Measurements from ENCODE around the gene KANSL1L. TPM values are rescaled to one million over a fixed set of nuclear protein-coding genes. Genes with fewer than 3 reads are reported as not detected.

KANSL1L gene
- total RNA-seq, 2 experiments from 2014 or later, result 4.1 to 5.8 TPM

GRCh38 chr2:210170446-210171303 lies 534 bp downstream of the KANSL1L start:
- CTCF ChIA-PET, result interaction anchor here (0.5 kb wide), 1 partner anchor 127 kb away, joined by 4 read pairs; no protein-coding TSS in a partner anchor
- DNase-seq (peak; percentile 98), ATAC-seq (peak; percentile 78)
- Mint-ChIP-seq H3K36me3 (peaks cover 1% of the 10 kb centered on the region), H3K9me3 (ENCODE audit: low read depth) (no peaks in the 10 kb centered on the region), H3K27ac (peak overlapping the region; percentile 95), H3K27me3 (peaks cover 30% of the 10 kb centered on the region), H3K4me1 (peaks cover 24% of the 10 kb centered on the region), H3K4me3 (peak overlapping the region; percentile 90)

- Mint-ChIP-seq H3K4me1 (peaks cover 24% of the 10 kb centered on the region), H3K27me3 (peaks cover 26% of the 10 kb centered on the region), H3K36me3 (peaks cover 1% of the 10 kb centered on the region), H3K27ac (peak overlapping the region; percentile 95), H3K4me3 (peak overlapping the region; percentile 90), H3K9me3 (ENCODE audit: low read depth) (no peaks in the 10 kb centered on the region)
- CTCF ChIA-PET, result no interaction called here
- DNase-seq, result no peak
- no peak for ATAC-seq
Observed at GRCh38 chr2:210170196-210170445, 1.1 kb downstream of the KANSL1L start.

- H3K36me3 Mint-ChIP-seq, result peaks cover 1% of the 10 kb centered on the region
- ATAC-seq, result peak; percentile 6
- H3K27me3 Mint-ChIP-seq, result peaks cover 24% of the 10 kb centered on the region
- H3K9me3 Mint-ChIP-seq (ENCODE audit: low read depth), result no peaks in the 10 kb centered on the region
- CTCF ChIA-PET, result no interaction called here
- H3K4me3 Mint-ChIP-seq, result peak overlapping the region; percentile 90
- peaks cover 24% of the 10 kb centered on the region for H3K4me1 Mint-ChIP-seq
- DNase-seq, result no peak
- H3K27ac Mint-ChIP-seq, result peak overlapping the region; percentile 95
Observed at GRCh38 chr2:210169516-210170195, 1.6 kb downstream of the KANSL1L start.

- DNase-seq, result no peak
- H3K36me3 Mint-ChIP-seq, result peaks cover 1% of the 10 kb centered on the region
- H3K27ac Mint-ChIP-seq, result no peak overlapping the region
- ATAC-seq, result no peak
- H3K9me3 Mint-ChIP-seq (ENCODE audit: low read depth), result no peaks in the 10 kb centered on the region
- H3K4me3 Mint-ChIP-seq, result no peak overlapping the region
- CTCF ChIA-PET, result interaction anchor here (0.7 kb wide), 1 partner anchor 94 kb away, joined by 3 read pairs; no protein-coding TSS in a partner anchor
- peaks cover 9% of the 10 kb centered on the region for H3K27me3 Mint-ChIP-seq
- peaks cover 33% of the 10 kb centered on the region for H3K4me1 Mint-ChIP-seq
Observed at GRCh38 chr2:210167227-210167626, 4.0 kb downstream of the KANSL1L start.

- Mint-ChIP-seq H3K9me3 (ENCODE audit: low read depth) (no peaks in the 10 kb centered on the region), H3K27me3 (no peaks in the 10 kb centered on the region), H3K27ac (no peak overlapping the region), H3K4me1 (peaks cover 9% of the 10 kb centered on the region), H3K36me3 (peaks cover 2% of the 10 kb centered on the region), H3K4me3 (no peak overlapping the region)
- ATAC-seq (no peak), DNase-seq (no peak)
- CTCF ChIA-PET, result interaction anchor here (1.5 kb wide), 1 partner anchor 158 kb away, joined by 3 read pairs; no protein-coding TSS in a partner anchor
Observed at GRCh38 chr2:210162466-210163124, 8.6 kb downstream of the KANSL1L start.

- H3K9me3 Mint-ChIP-seq (ENCODE audit: low read depth), result no peaks in the 10 kb centered on the region
- no peaks in the 10 kb centered on the region for H3K27me3 Mint-ChIP-seq
- DNase-seq (no peak), ATAC-seq (no peak)
- peaks cover 11% of the 10 kb centered on the region for H3K4me1 Mint-ChIP-seq
- no peak overlapping the region for H3K27ac Mint-ChIP-seq
- CTCF ChIA-PET, result interaction anchor here (0.9 kb wide), 1 partner anchor 40 kb away, joined by 3 read pairs; no protein-coding TSS in a partner anchor
- H3K36me3 Mint-ChIP-seq, result peaks cover 9% of the 10 kb centered on the region
- no peak overlapping the region for H3K4me3 Mint-ChIP-seq
Observed at GRCh38 chr2:210159059-210159458, 12.2 kb downstream of the KANSL1L start.

- CTCF ChIA-PET, result interaction anchor here (0.9 kb wide), 1 partner anchor 41 kb away, joined by 3 read pairs; no protein-coding TSS in a partner anchor
- peaks cover 9% of the 10 kb centered on the region for H3K4me1 Mint-ChIP-seq
- no peaks in the 10 kb centered on the region for H3K9me3 Mint-ChIP-seq (ENCODE audit: low read depth)
- H3K4me3 Mint-ChIP-seq, result no peak overlapping the region
- no peaks in the 10 kb centered on the region for H3K27me3 Mint-ChIP-seq
- H3K27ac Mint-ChIP-seq, result no peak overlapping the region
- no peak for DNase-seq
- peaks cover 13% of the 10 kb centered on the region for H3K36me3 Mint-ChIP-seq
- no peak for ATAC-seq
Observed at GRCh38 chr2:210158236-210158635, 13.0 kb downstream of the KANSL1L start.

- no peak overlapping the region for H3K27ac Mint-ChIP-seq
Observed at GRCh38 chr2:210157526-210157925, 13.7 kb downstream of the KANSL1L start.

GRCh38 chr2:210147614-210148013 lies 23.6 kb downstream of the KANSL1L start:
- Mint-ChIP-seq H3K9me3 (ENCODE audit: low read depth) (peaks cover 6% of the 10 kb centered on the region), H3K27ac (no peak overlapping the region), H3K4me3 (no peak overlapping the region), H3K4me1 (peaks cover 2% of the 10 kb centered on the region), H3K27me3 (no peaks in the 10 kb centered on the region), H3K36me3 (peaks cover 24% of the 10 kb centered on the region)
- no peak for ATAC-seq
- CTCF ChIA-PET, result no interaction called here
- DNase-seq, result no peak

More at GRCh38 chr2:210157526-210157925, 13.7 kb downstream of the KANSL1L start:
- Mint-ChIP-seq H3K36me3 (peaks cover 13% of the 10 kb centered on the region), H3K27me3 (no peaks in the 10 kb centered on the region), H3K9me3 (ENCODE audit: low read depth) (no peaks in the 10 kb centered on the region), H3K4me3 (no peak overlapping the region), H3K4me1 (peaks cover 3% of the 10 kb centered on the region)
- ATAC-seq, result no peak
- CTCF ChIA-PET, result no interaction called here
- no peak for DNase-seq

GRCh38 chr2:210132239-210132638 lies 39.0 kb downstream of the KANSL1L start:
- Mint-ChIP-seq H3K4me1 (peaks cover 4% of the 10 kb centered on the region), H3K36me3 (peaks cover 1% of the 10 kb centered on the region), H3K9me3 (ENCODE audit: low read depth) (no peaks in the 10 kb centered on the region), H3K27me3 (no peaks in the 10 kb centered on the region), H3K27ac (no peak overlapping the region), H3K4me3 (no peak overlapping the region)
- ATAC-seq (peak; percentile 36), DNase-seq (no peak)
- CTCF ChIA-PET, result no interaction called here

GRCh38 chr2:210128961-210129360 lies 42.2 kb downstream of the KANSL1L start:
- H3K27ac Mint-ChIP-seq, result no peak overlapping the region
- ATAC-seq (no peak), DNase-seq (no peak)
- no peaks in the 10 kb centered on the region for H3K9me3 Mint-ChIP-seq (ENCODE audit: low read depth)
- H3K36me3 Mint-ChIP-seq, result peaks cover 20% of the 10 kb centered on the region
- H3K4me3 Mint-ChIP-seq, result no peak overlapping the region
- CTCF ChIA-PET, result interaction anchor here (1.3 to 1.5 kb wide), 2 partner anchors 8 to 9 kb away, joined by 3 read pairs; no protein-coding TSS in a partner anchor
- H3K4me1 Mint-ChIP-seq, result peaks cover 4% of the 10 kb centered on the region
- no peaks in the 10 kb centered on the region for H3K27me3 Mint-ChIP-seq

GRCh38 chr2:210113614-210114235 lies 57.5 kb downstream of the KANSL1L start:
- ATAC-seq (no peak), DNase-seq (no peak)
- no peaks in the 10 kb centered on the region for H3K4me1 Mint-ChIP-seq
- CTCF ChIA-PET, result no interaction called here
- peaks cover 17% of the 10 kb centered on the region for H3K36me3 Mint-ChIP-seq
- H3K4me3 Mint-ChIP-seq, result no peak overlapping the region
- H3K27ac Mint-ChIP-seq, result no peak overlapping the region
- H3K27me3 Mint-ChIP-seq, result no peaks in the 10 kb centered on the region
- peaks cover 12% of the 10 kb centered on the region for H3K9me3 Mint-ChIP-seq (ENCODE audit: low read depth)

- no peak overlapping the region for H3K27ac Mint-ChIP-seq
- H3K36me3 Mint-ChIP-seq, result peaks cover 17% of the 10 kb centered on the region
- no peaks in the 10 kb centered on the region for H3K27me3 Mint-ChIP-seq
- CTCF ChIA-PET, result no interaction called here
- no peaks in the 10 kb centered on the region for H3K4me1 Mint-ChIP-seq
- peaks cover 12% of the 10 kb centered on the region for H3K9me3 Mint-ChIP-seq (ENCODE audit: low read depth)
- ATAC-seq (no peak), DNase-seq (no peak)
- H3K4me3 Mint-ChIP-seq, result no peak overlapping the region
Observed at GRCh38 chr2:210112871-210113270, 58.3 kb downstream of the KANSL1L start.

Measured in activated CD8-positive, alpha-beta memory T cell treated with anti-CD3 and anti-CD28 coated beads, Interleukin-2, amount 10 ng/mL, durations not matched to agents 7 days and 5 days (primary cell).